CD4-positive, alpha-beta memory T cell (primary cell): Measurements from ENCODE around the gene NEXN. TPM values are rescaled to one million over a fixed set of nuclear protein-coding genes. Genes with fewer than 3 reads are reported as not detected.

Experiments
- CTCF ChIA-PET: fragments of 350-600 bp; sonication (Branson Sonifier 250); formaldehyde crosslinking; loops from one replicate; lab custom pipeline; 2021; ENCODE audit warnings: inconsistent platforms; ENCODE audit not compliant: partially characterized antibody; lab: Charles Lee
- POLR2A ChIA-PET: fragments of 350-600 bp; sonication (Branson Sonifier 250); formaldehyde crosslinking; loops from one replicate; lab custom pipeline; 2021; ENCODE audit not compliant: partially characterized antibody; lab: Charles Lee
- DNase-seq, 5 donors: peaks; one replicate each; pipeline versions ENCODE4 v3.0.0 to v3.0.0-alpha.2; 2020 to 2022; ENCODE audit warnings: mixed read lengths in 1 of 5
- H3K27ac ChIP-seq: one replicate; pipeline ENCODE4 v1.7.0; 2013; ENCODE audit warnings: low read depth, low read length
- H3K27me3 ChIP-seq: 2 replicates; pipeline ENCODE4 v1.7.0; 2013; ENCODE audit warnings: mild to moderate bottlenecking, low read length, moderate library complexity; ENCODE audit not compliant: insufficient read depth
- H3K36me3 ChIP-seq: 2 replicates; pipeline ENCODE4 v1.7.0; 2013; ENCODE audit warnings: mild to moderate bottlenecking, low read length, moderate library complexity; ENCODE audit not compliant: insufficient read depth
- H3K4me1 ChIP-seq: 2 replicates; pipeline ENCODE4 v1.7.0; 2013; ENCODE audit warnings: mild to moderate bottlenecking, low read length, moderate library complexity; ENCODE audit not compliant: insufficient read depth
- H3K4me3 ChIP-seq, 2 donors: one replicate each; pipeline ENCODE4 v1.7.0; 2013; ENCODE audit warnings: low read length in 2 of 2, mild to moderate bottlenecking in 1 of 2
- H3K9me3 ChIP-seq, 2 donors: one replicate each; pipeline ENCODE4 v1.7.0; 2013; ENCODE audit warnings: low read length in 2 of 2, control low read depth in 1 of 2; ENCODE audit not compliant: control insufficient read depth in 1 of 2
- H3K27ac Mint-ChIP-seq, 7 donors: one replicate each; pipeline ENCODE4 v1.8.0; 2020 to 2021; ENCODE audit warnings: mixed read lengths in 7 of 7, mild to moderate bottlenecking in 6 of 7, inconsistent platforms in 3 of 7, moderate library complexity in 3 of 7
- H3K27me3 Mint-ChIP-seq, 2 donors: one replicate each; pipeline ENCODE4 v1.8.0; 2020 to 2021; ENCODE audit warnings: mixed read lengths in 2 of 2
- H3K36me3 Mint-ChIP-seq, 2 donors: one replicate each; pipeline ENCODE4 v1.8.0; 2020 to 2021; ENCODE audit warnings: mixed read lengths in 2 of 2, inconsistent platforms in 1 of 2, mild to moderate bottlenecking in 1 of 2
- H3K4me1 Mint-ChIP-seq, 4 donors: one replicate each; pipeline ENCODE4 v1.8.0; 2020 to 2021; ENCODE audit warnings: mixed read lengths in 4 of 4, mild to moderate bottlenecking in 1 of 4
- H3K4me3 Mint-ChIP-seq, 8 donors: one replicate each; pipeline ENCODE4 v1.8.0; 2020 to 2021; ENCODE audit warnings: mixed read lengths in 8 of 8, mild to moderate bottlenecking in 7 of 8, moderate library complexity in 6 of 8, inconsistent platforms in 3 of 8
- H3K9me3 Mint-ChIP-seq, 8 donors: one replicate each; pipeline ENCODE4 v1.8.0; 2020 to 2021; ENCODE audit warnings: mixed read lengths in 8 of 8, mild to moderate bottlenecking in 5 of 8, inconsistent platforms in 3 of 8, moderate library complexity in 1 of 8
- intact Hi-C: fragments of 100-400 bp; cut with micrococcal nuclease; formaldehyde crosslinking; loops from one replicate; pipeline ENCODE4 v1.15.1; 2023
- polyA plus RNA-seq, 2 donors: library from polyadenylated mRNA; unstranded; fragments of 300-500 nt; fragmentation: Illumina TruSeq; gene quantifications; one replicate each; pipeline ENCODE4 v1.2.3, GENCODE V29; 2021
- total RNA-seq, 2 experiments: library from RNA; stranded (reverse); gene quantifications; one replicate each; pipeline ENCODE4 v1.2.3, GENCODE V29; 2021

NEXN gene
- total and polyA plus RNA-seq, 4 experiments from 2014 or later, result 0.31 to 0.67 (median 0.52) TPM

DNA sequence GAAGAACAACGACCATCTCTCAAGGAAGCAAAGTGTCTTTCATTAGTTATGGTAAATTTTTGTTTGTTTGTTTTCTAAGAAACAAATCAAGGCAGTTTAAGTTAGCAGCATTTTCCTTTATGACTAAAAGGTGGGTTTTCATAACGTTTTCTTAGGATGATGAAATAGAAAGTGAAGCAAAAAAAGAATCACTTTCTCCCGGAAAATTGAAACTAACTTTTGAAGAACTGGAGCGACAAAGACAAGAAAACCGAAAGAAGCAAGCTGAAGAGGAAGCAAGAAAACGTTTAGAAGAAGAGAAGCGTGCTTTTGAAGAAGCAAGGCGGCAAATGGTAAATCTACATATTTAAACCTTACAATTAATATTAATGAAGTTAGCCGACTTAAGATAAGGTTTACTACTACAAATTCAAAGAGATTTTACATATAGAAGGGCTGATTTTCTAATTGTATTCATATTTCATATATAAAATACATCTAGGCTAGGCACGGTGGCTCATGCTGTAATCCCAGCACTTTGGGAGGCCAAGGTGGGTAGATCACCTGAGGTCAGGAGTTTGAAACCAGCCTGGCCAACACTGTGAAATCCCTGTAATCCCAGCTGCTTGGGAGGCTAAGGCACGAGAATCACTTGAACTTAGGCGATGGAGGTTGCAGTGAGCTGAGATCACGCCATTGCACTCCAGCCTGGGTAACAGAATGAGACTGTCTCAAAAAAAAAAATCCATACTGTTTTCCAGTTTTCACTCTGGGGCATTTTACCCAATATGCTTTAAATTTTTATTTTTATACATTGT lies 38.3 kb downstream of the NEXN start:
- Histone ChIP-seq H3K27me3 (no peaks in the 10 kb centered on the region), H3K4me3 (peak overlapping the region in 1 of 2 donors; percentile 29), H3K27ac (no peak overlapping the region), H3K36me3 (no peaks in the 10 kb centered on the region), H3K4me1 (peaks cover 5% of the 10 kb centered on the region), H3K9me3 (no peaks in the 10 kb centered on the region)
- Mint-ChIP-seq H3K27ac (peak overlapping the region in 6 of 7 donors; percentile 13 to 83 (median 58)), H3K27me3 (peaks cover 0 to 2% of the 10 kb centered on the region in 2 donors), H3K36me3 (peaks cover 0 to 5% of the 10 kb centered on the region in 2 donors), H3K4me3 (peak overlapping the region; percentile 72 to 90 (median 86)), H3K4me1 (peaks cover 5 to 11% (median 9%) of the 10 kb centered on the region in 4 donors), H3K9me3 (no peaks in the 10 kb centered on the region)
- intact Hi-C loops, result no loop called here
- DNase-seq, result peak in 2 of 5 donors; percentile 6 to 11
- POLR2A ChIA-PET, result no interaction called here
- CTCF ChIA-PET, result no interaction called here

- Mint-ChIP-seq H3K4me1 (peaks cover 5 to 11% (median 9%) of the 10 kb centered on the region in 4 donors), H3K27ac (peak overlapping the region in 2 of 7 donors; percentile 10 to 11), H3K4me3 (peak overlapping the region in 6 of 8 donors; percentile 22 to 69 (median 34)), H3K36me3 (peaks cover 0 to 5% of the 10 kb centered on the region in 2 donors), H3K9me3 (no peaks in the 10 kb centered on the region), H3K27me3 (peaks cover 0 to 2% of the 10 kb centered on the region in 2 donors)
- no peak overlapping the region for H3K4me3 ChIP-seq
- H3K4me1 ChIP-seq, result peaks cover 5% of the 10 kb centered on the region
- no peak for DNase-seq
- no peaks in the 10 kb centered on the region for H3K36me3 ChIP-seq
- ChIA-PET CTCF (no interaction called here), POLR2A (no interaction called here)
- no peaks in the 10 kb centered on the region for H3K9me3 ChIP-seq
- no peak overlapping the region for H3K27ac ChIP-seq
- intact Hi-C loops, result no loop called here
- H3K27me3 ChIP-seq, result no peaks in the 10 kb centered on the region
These were observed 39.0 kb downstream of the NEXN start for GRCh38 chr1:77927414-77927813.

DNA sequence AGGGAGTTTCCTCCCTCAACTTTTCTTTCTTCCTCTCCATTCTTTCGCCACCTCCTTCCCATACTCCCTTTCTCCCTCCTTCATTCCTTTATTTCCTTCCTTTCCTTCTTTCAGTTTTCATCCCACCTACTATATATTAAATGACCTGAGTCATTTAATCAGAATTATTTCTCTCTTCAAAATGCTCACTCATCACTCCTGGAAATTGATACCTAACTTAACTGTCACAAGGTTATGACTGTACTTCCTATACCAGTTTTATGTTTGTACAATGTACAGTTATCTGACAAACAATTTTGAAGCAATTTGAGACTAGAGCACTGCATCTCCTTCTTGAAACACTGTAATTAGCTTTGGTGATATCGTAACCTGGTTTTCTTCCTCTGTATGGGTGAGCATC lies 41.4 kb downstream of the NEXN start:
- intact Hi-C loops, result no loop called here
- H3K27me3 Mint-ChIP-seq, result peaks cover 0 to 2% of the 10 kb centered on the region in 2 donors
- no peak overlapping the region for H3K4me3 Mint-ChIP-seq
- no peaks in the 10 kb centered on the region for H3K9me3 Mint-ChIP-seq
- no peak overlapping the region for H3K27ac Mint-ChIP-seq
- no peaks in the 10 kb centered on the region for H3K27me3 ChIP-seq
- peaks cover 5 to 11% (median 9%) of the 10 kb centered on the region in 4 donors for H3K4me1 Mint-ChIP-seq
- ChIA-PET CTCF (no interaction called here), POLR2A (no interaction called here)
- no peaks in the 10 kb centered on the region for H3K9me3 ChIP-seq
- peaks cover 5% of the 10 kb centered on the region for H3K4me1 ChIP-seq
- no peaks in the 10 kb centered on the region for H3K36me3 ChIP-seq
- peaks cover 0 to 5% of the 10 kb centered on the region in 2 donors for H3K36me3 Mint-ChIP-seq
- DNase-seq, result no peak
- H3K4me3 ChIP-seq, result no peak overlapping the region
- H3K27ac ChIP-seq, result no peak overlapping the region

DNA sequence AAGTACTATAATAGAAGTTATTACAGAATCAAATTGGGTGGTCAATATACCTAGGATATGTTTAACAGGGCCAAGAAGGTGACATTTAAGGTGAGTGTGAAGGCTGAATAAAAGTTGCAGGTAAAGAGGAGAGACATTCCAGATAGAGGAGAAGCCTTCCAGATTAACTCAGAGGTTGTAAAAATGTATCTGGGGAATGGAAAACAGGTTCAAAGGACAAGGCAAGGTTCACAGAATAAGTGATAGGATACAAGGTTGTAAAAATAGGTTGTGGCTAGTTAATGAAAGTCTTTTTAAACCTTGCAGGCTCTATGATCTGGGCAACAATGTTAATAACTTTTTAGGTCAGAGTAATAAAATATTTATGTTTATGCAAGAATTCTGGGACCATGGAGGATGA lies 50.2 kb downstream of the NEXN start:
- H3K36me3 ChIP-seq, result no peaks in the 10 kb centered on the region
- no peak overlapping the region for H3K4me3 Mint-ChIP-seq
- H3K4me1 Mint-ChIP-seq, result peaks cover 0 to 8% (median 1%) of the 10 kb centered on the region in 4 donors
- H3K4me1 ChIP-seq, result no peaks in the 10 kb centered on the region
- H3K4me3 ChIP-seq, result no peak overlapping the region
- peaks cover 10 to 11% of the 10 kb centered on the region in 2 donors for H3K36me3 Mint-ChIP-seq
- peaks cover 0 to 1% (median 0%) of the 10 kb centered on the region in 8 donors for H3K9me3 Mint-ChIP-seq
- H3K9me3 ChIP-seq, result no peaks in the 10 kb centered on the region
- H3K27ac ChIP-seq, result no peak overlapping the region
- POLR2A ChIA-PET, result no interaction called here
- intact Hi-C loops, result no loop called here
- H3K27ac Mint-ChIP-seq, result peak overlapping the region in 1 of 7 donors; percentile 8
- H3K27me3 Mint-ChIP-seq, result no peaks in the 10 kb centered on the region
- CTCF ChIA-PET, result no interaction called here
- DNase-seq, result no peak
- H3K27me3 ChIP-seq, result no peaks in the 10 kb centered on the region

DNA sequence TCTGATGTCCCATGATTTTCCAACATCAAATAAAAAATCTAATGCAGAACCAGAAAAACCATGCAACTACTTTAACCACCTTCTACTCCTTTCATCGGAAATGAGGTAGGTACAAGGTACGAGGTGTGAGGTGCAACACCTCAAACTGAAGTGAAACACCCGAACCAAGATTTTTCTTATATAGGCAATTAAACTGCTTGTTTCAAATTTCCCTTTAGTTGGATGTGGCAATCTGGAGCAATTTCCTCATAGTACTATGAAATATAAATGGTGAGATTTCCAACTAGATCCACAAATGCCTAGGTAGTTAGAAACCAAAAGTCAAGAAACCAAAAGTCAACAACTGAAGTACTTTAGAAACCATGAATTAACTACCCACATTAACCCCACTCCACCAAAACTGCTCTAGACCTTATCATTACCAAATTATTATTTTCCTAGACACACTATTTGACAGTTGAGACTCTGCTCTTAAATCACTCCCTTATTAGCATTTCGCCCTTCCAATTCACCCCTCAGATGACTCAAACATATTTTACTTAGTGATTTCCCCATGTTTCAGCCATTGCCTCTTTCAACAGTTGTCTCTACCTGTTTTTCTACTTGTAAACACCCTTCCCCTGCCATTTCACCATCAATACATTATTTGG lies 52.6 kb downstream of the NEXN start:
- Histone ChIP-seq H3K36me3 (peaks cover 14% of the 10 kb centered on the region), H3K4me1 (no peaks in the 10 kb centered on the region), H3K4me3 (no peak overlapping the region), H3K27ac (no peak overlapping the region), H3K27me3 (no peaks in the 10 kb centered on the region), H3K9me3 (no peaks in the 10 kb centered on the region)
- Mint-ChIP-seq H3K9me3 (peaks cover 0 to 1% (median 0%) of the 10 kb centered on the region in 8 donors), H3K36me3 (peaks cover 20 to 25% of the 10 kb centered on the region in 2 donors), H3K4me3 (no peak overlapping the region), H3K4me1 (peaks cover 0 to 8% (median 4%) of the 10 kb centered on the region in 4 donors), H3K27ac (peak overlapping the region in 1 of 7 donors; percentile 5), H3K27me3 (no peaks in the 10 kb centered on the region)
- ChIA-PET CTCF (no interaction called here), POLR2A (no interaction called here)
- no peak for DNase-seq
- intact Hi-C loops, result no loop called here

GRCh38 chr1:77942400-77943140 lies 54.1 kb downstream of the NEXN start:
- H3K36me3 Mint-ChIP-seq, result peaks cover 25 to 37% of the 10 kb centered on the region in 2 donors
- intact Hi-C loops, result no loop called here
- H3K27ac Mint-ChIP-seq, result peak overlapping the region in 4 of 7 donors; percentile 14 to 78 (median 53)

DNA sequence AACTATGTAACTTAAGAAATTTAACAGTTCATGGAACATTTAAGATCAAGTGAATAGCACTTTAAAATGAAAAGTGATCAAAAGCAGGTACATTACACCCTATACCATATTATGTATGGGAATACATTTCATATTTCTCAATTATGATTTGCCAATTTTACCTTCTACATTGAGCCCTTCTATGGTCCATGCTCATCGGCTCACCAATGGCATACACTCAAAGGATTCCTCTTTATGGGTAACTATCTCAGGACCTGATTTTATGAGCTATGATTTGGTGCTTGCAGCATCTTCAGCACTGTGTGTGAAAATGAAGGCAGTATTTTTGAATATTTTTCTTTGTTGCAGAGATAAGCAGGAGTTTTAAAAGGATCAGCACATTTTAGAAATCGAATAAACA lies 56.9 kb downstream of the NEXN start:
- no peaks in the 10 kb centered on the region for H3K4me1 ChIP-seq
- no peaks in the 10 kb centered on the region for H3K27me3 ChIP-seq
- Mint-ChIP-seq H3K27me3 (no peaks in the 10 kb centered on the region), H3K4me1 (peaks cover 5 to 17% (median 11%) of the 10 kb centered on the region in 4 donors), H3K4me3 (no peak overlapping the region), H3K27ac (peak overlapping the region in 1 of 7 donors; percentile 42), H3K36me3 (peaks cover 38 to 57% of the 10 kb centered on the region in 2 donors), H3K9me3 (no peaks in the 10 kb centered on the region)
- intact Hi-C loops, result no loop called here
- no peaks in the 10 kb centered on the region for H3K9me3 ChIP-seq
- DNase-seq, result no peak
- peaks cover 47% of the 10 kb centered on the region for H3K36me3 ChIP-seq
- POLR2A ChIA-PET, result no interaction called here
- no peak overlapping the region for H3K4me3 ChIP-seq
- CTCF ChIA-PET, result no interaction called here
- H3K27ac ChIP-seq, result no peak overlapping the region

More at GRCh38 chr1:77942400-77943140, 54.1 kb downstream of the NEXN start:
- Histone ChIP-seq H3K9me3 (no peaks in the 10 kb centered on the region), H3K4me3 (no peak overlapping the region), H3K4me1 (no peaks in the 10 kb centered on the region), H3K36me3 (peaks cover 28% of the 10 kb centered on the region), H3K27me3 (no peaks in the 10 kb centered on the region), H3K27ac (no peak overlapping the region)
- no peak for DNase-seq
- H3K4me1 Mint-ChIP-seq, result peaks cover 0 to 12% (median 5%) of the 10 kb centered on the region in 4 donors
- CTCF ChIA-PET, result no interaction called here
- H3K27me3 Mint-ChIP-seq, result no peaks in the 10 kb centered on the region
- H3K4me3 Mint-ChIP-seq, result no peak overlapping the region
- H3K9me3 Mint-ChIP-seq, result no peaks in the 10 kb centered on the region
- POLR2A ChIA-PET, result interaction anchor here (0.5 to 1.2 kb wide), 2 partner anchors 36 to 49 kb away, joined by 3 read pairs; no protein-coding TSS in a partner anchor
